IPS DF 6.9 (cell line): ENCODE data around the gene EHD2.
"Not testable (repeated sequence)": the region's sequence is repeated elsewhere in the genome, so short reads cannot be mapped to it uniquely, and the experiment has no call there.

Experiments used
- DNase-seq: peaks from one replicate; pipeline ENCODE4 v3.0.0-alpha.2; 2013; ENCODE audit warnings: low read depth, low spot score
- H3K27ac ChIP-seq: one replicate; pipeline ENCODE4 v1.5.1; 2013; ENCODE audit warnings: low read length, control low read depth
- H3K27me3 ChIP-seq: 2 replicates; pipeline ENCODE4 v1.6.1; 2013; ENCODE audit warnings: mild to moderate bottlenecking, low read length; ENCODE audit not compliant: control insufficient read depth, insufficient read depth
- H3K36me3 ChIP-seq: 2 replicates; pipeline ENCODE4 v1.6.1; 2013; ENCODE audit warnings: low read length; ENCODE audit not compliant: control insufficient read depth, insufficient read depth
- H3K4me1 ChIP-seq: 2 replicates; pipeline ENCODE4 v1.6.1; 2013; ENCODE audit warnings: low read length; ENCODE audit not compliant: control insufficient read depth, insufficient read depth
- H3K4me3 ChIP-seq: 2 replicates; pipeline ENCODE4 v1.5.1; 2013; ENCODE audit warnings: mild to moderate bottlenecking, low read length
- H3K9me3 ChIP-seq: 2 replicates; pipeline ENCODE4 v1.6.1; 2013; ENCODE audit warnings: low read length, inconsistent platforms; ENCODE audit not compliant: control insufficient read depth, insufficient read depth
- WGBS: extraction: QIAGEN DNeasy Blood & Tissue Kit; methylation state at CpG from one replicate; pipeline ENCODE4 v1.1.7; 2013; ENCODE audit warnings: mixed read lengths, missing lambda C conversion rate; ENCODE audit not compliant: insufficient read length, insufficient coverage; 5-methylcytosine and 5-hydroxymethylcytosine counted together

Gene EHD2

DNA sequence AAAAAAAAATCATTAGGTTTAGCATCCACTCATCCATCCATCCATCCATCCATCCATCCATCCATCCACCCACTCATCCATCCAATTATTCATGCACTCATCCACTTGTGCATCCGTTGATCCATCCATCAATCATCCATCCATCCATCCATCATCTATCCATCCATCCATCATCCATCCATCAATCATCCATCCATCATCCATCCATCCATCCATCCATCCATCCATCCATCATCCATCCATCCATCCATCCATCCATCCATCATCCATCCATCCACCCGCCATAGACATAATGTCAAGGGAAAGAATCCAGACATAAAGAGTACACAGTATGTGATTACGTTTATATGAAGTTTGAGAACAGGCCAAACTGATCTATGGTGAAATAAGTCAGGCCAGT lies 56.3 kb downstream of the EHD2 start:
- Histone ChIP-seq H3K4me1 (peaks cover 2% of the 10 kb centered on the region; the same call in 1 of the 2 replicates), H3K9me3 (no peaks in the 10 kb centered on the region), H3K27me3 (no peaks in the 10 kb centered on the region), H3K36me3 (no peaks in the 10 kb centered on the region), H3K4me3 (no peak overlapping the region), H3K27ac (no peak overlapping the region)
- WGBS: no CpG with 5 or more reads among the region's 3 CpGs
- no peak for DNase-seq

DNA sequence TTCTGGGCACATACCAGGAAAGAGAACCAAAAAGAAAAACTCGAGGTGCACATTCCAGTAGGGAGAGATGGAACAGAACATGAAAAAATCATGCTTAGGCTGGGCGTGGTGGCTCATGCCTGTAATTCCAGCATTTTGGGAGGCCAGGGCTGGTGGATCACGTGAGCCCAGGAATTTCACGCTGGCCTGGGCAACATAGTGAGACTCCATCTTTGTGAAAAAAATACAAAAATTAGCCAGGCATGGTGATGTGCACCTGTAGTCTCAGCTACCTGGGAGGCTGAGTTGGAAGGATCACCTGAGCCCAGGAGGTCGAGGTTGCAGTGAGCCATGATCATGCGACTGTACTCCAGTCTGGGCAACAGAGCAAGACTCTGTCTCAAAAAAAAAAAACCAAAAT lies 58.1 kb downstream of the EHD2 start:
- not testable (repeated sequence) for H3K9me3 ChIP-seq, DNase-seq, H3K4me1 ChIP-seq, H3K4me3 ChIP-seq, H3K27ac ChIP-seq, H3K36me3 ChIP-seq, H3K27me3 ChIP-seq
- WGBS: no CpG with 5 or more reads among the region's 6 CpGs

DNA sequence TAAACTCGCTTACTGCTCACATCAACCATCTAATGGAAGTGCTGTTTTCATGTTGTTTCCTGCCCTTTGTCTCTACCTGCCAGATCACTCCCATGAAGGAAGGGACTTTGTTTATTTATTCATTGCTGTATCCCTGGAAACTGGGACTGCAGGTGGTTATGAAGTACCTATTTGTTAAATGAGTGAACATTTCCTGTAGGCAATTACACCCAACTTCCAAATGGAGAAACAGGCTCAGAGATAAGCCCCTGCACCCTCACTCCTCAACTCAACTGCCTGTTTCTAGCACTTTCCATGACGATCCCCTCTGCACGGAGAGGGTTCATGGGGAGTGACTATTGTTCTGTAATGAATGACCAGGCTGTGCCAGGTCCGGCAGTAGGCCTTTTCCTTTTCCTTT lies 63.3 kb downstream of the EHD2 start:
- peaks cover 3% of the 10 kb centered on the region; the same call in 1 of the 2 replicates for H3K4me1 ChIP-seq
- H3K27ac ChIP-seq: no peak overlapping the region
- WGBS: no CpG with 5 or more reads among the region's 4 CpGs
- H3K9me3 ChIP-seq: no peaks in the 10 kb centered on the region
- H3K36me3 ChIP-seq: peaks cover 10% of the 10 kb centered on the region
- H3K27me3 ChIP-seq: no peaks in the 10 kb centered on the region
- no peak for DNase-seq
- H3K4me3 ChIP-seq: no peak overlapping the region

DNA sequence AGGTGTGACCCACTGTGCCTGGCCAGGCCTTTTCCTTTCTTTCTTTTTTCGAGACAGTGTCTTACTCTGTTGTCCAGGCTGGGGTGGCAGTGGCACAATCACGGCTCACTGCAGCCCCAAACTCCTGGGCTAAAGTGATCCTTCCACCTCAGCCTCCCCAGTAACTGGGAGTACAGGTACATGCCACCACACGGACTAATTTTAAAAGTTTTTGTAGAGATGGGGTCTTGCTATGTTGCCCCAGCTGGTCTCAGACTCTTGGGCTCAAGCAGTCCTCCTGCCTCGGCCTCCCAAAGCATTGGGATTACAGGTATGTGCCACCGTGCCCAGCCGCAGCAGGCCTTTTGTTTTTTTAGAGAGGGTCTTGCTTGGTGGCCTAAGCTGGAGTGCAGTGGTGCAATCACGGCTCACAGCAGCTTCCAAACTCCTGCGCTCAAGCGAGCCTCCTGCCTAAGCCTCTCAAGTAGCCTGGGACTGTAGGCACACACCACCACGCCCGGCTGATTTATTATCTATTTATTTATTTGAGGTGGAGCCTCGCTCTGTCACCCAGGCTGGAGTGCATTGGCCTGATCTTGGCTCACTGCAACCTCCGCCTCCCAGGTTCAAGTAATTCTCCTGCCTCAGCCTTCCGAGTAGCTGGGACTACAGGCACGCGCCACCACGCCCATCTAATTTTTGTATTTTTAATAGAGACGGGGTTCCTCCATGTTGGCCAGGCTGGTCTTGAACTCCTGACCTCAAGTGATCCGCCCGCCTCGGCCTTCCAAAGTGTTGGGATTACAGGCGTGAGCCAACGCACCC lies 64.2 kb downstream of the EHD2 start:
- whole genome bisulfite sequencing: no CpG with 5 or more reads among the region's 23 CpGs
- Histone ChIP-seq H3K4me3 (peak overlapping the region; percentile 94; the same call in 1 of the 2 replicates), H3K36me3 (peaks cover 17% of the 10 kb centered on the region)
- H3K27ac ChIP-seq, H3K27me3 ChIP-seq, H3K9me3 ChIP-seq, DNase-seq, H3K4me1 ChIP-seq: not testable (repeated sequence)

DNA sequence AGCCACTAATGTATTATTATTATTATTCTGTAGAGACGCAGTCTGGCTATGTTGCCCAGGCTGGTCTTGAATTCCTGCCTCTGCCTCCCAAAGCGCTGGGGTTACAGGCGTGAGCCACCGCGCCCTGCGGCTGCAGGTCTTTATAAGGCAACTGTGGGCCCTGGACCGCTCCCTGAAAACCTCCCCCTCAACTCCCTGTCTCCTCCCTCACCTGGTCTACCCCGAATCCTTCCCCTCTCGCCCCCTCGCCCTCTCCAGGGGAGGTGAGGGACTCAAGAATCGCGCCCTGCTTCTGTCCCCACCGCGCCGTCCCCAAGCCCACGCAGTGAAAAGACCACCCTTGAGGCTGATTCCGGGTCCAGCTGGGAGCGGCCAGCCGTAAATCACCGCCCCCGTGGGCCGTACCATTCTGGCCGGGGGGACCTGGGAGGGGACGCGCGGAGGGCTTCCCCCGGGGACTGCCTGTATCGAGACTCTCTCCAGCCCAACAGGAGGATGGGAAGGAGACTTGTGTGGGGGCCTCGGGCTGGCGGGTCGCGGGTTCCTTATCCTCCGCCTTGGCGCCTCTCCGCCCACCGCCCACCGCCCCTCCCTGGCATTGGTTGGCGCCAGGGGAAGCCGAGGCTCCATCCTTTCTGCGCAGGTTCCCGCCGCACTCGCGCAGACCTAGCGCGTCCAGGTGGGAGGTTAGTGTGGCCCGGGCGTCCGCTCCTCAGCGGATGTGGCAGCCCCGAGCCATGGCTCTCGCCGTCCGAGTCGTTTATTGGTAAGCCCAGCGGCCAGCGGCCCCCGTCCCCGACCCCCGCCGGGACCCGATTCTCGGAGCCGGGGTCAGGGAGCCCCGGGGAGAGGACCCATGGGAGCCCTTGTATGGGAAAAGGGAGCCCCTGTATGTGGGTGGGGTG lies 65.1 kb downstream of the EHD2 start, which contains the start of gene SELENOW:
Gene SELENOW, plus strand, starts transcription at position 655 of the 905 bp plus-strand sequence. Its CDS starts 83 bp downstream, at position 738.
- peak within 1 kb of the TSS; percentile 94 for H3K4me3 ChIP-seq
- no peak within 1 kb of the TSS for H3K27ac ChIP-seq
- no peak for DNase-seq
- no peaks in the 10 kb centered on the region for H3K27me3 ChIP-seq
- H3K9me3 ChIP-seq: no peaks in the 10 kb centered on the region
- H3K36me3 ChIP-seq: peaks cover 17% of the 10 kb centered on the region
- peaks cover 3% of the 10 kb centered on the region; the same call in 1 of the 2 replicates for H3K4me1 ChIP-seq
- no CpG with 5 or more reads among the region's 65 CpGs for WGBS

DNA sequence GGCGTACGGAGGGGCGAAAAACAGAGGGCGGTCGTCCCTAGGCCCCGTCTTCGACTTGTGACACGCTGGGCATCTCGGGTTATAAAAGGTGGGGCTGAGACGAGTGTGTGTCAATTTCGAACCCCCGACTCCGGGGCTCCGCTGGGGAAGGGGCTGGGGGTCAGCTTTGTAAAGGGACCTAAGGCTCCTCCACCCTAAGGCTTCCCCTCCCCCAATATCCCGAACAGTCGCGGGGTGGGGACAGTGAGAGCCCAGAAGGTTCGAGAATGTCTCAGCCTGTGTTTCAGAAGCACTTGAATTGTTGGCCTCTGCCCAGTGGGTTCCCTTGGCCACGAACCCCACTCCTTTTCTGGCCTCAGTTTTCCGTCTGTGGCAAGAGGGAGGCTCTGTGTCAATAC lies 65.7 kb downstream of the EHD2 start:
- H3K4me3 ChIP-seq: peak overlapping the region; percentile 94
- H3K9me3 ChIP-seq: no peaks in the 10 kb centered on the region
- H3K27ac ChIP-seq: no peak overlapping the region
- H3K27me3 ChIP-seq: no peaks in the 10 kb centered on the region
- no CpG with 5 or more reads among the region's 20 CpGs for WGBS
- peaks cover 17% of the 10 kb centered on the region for H3K36me3 ChIP-seq
- DNase-seq: no peak
- H3K4me1 ChIP-seq: peaks cover 3% of the 10 kb centered on the region; the same call in 1 of the 2 replicates

GRCh38 chr19:47779524-47780214 lies 66.4 kb downstream of the EHD2 start:
- no peak overlapping the region for H3K27ac ChIP-seq
- H3K36me3 ChIP-seq: peaks cover 22% of the 10 kb centered on the region
- H3K27me3 ChIP-seq: no peaks in the 10 kb centered on the region
- no CpG with 5 or more reads among the region's 24 CpGs for WGBS
- no peaks in the 10 kb centered on the region for H3K9me3 ChIP-seq
- DNase-seq: no peak
- peaks cover 3% of the 10 kb centered on the region; the same call in 1 of the 2 replicates for H3K4me1 ChIP-seq
- H3K4me3 ChIP-seq: peak overlapping the region; percentile 94; the same call in 1 of the 2 replicates

DNA sequence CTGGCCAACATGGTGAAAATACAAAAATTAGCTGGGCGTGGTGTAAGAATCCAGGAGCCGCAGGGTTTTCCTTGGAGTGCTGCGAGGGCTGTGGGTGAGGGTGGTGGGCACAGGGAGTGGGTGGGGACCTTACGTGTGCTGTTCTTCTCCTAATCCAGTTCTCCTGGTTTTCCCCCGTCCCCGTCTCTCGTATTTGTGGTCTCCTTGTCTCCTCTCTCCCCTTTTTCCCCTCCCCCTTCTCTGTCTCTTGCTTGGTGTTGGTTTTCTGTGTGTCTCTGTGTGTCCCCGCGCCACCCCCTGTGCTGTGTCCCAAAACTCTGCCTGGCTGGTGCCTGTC lies 67.0 kb downstream of the EHD2 start:
- Histone ChIP-seq H3K4me1 (peaks cover 3% of the 10 kb centered on the region; the same call in 1 of the 2 replicates), H3K27ac (no peak overlapping the region), H3K9me3 (no peaks in the 10 kb centered on the region), H3K27me3 (no peaks in the 10 kb centered on the region), H3K4me3 (no peak overlapping the region), H3K36me3 (peaks cover 22% of the 10 kb centered on the region)
- DNase-seq: no peak
- no CpG with 5 or more reads among the region's 9 CpGs for WGBS

DNA sequence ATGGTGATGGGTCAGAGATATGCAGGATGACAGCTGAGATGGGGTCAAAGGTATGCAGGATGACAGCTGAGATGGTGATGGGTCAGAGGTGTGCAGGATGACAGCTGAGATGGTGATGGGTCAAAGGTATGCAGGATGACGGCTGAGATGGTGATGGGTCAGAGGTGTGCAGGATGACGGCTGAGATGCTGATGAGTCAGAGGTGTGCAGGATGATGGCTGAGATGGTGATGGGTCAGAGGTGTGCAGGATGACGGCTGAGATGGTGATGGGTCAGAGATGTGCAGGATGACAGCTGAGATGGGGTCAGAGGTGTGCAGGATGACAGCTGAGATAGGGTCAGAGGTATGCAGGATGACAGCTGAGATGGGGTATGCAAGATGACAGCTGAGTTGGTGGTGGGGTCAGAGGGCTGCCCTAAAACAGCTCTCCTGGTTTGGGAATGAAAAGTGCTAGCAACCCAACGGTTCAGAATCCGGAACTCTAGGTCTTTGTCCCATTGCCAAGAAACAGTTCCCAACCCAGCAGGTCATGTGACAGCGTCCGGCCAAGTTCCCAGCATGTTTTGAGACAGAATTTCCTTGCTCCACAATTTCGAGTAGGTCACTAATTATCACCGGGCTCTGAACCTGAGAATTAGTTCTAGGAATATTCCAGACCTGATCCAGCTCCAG lies 68.5 kb downstream of the EHD2 start:
- no peaks in the 10 kb centered on the region for H3K27me3 ChIP-seq
- peaks cover 3% of the 10 kb centered on the region; the same call in 1 of the 2 replicates for H3K4me1 ChIP-seq
- H3K36me3 ChIP-seq: peaks cover 27% of the 10 kb centered on the region
- no peak overlapping the region for H3K27ac ChIP-seq
- DNase-seq: no peak
- no CpG with 5 or more reads among the region's 9 CpGs for WGBS
- H3K9me3 ChIP-seq: no peaks in the 10 kb centered on the region
- no peak overlapping the region for H3K4me3 ChIP-seq
